Fibroblast of lung (primary cell): Measurements from ENCODE around the gene ACTN1. TPM values are rescaled to one million over a fixed set of nuclear protein-coding genes. Genes with fewer than 3 reads are reported as not detected.

Experiments
- DNase-seq, 2 donors: peaks; one replicate each; pipeline versions ENCODE4 v3.0.0 to v3.0.0-alpha.2; 2010; ENCODE audit warnings: low read depth in 2 of 2
- H2AFZ ChIP-seq: 2 replicates; pipeline ENCODE4 v1.5.1; 2012; ENCODE audit warnings: low read length, control low read depth, inconsistent platforms
- H3K27ac ChIP-seq: 2 replicates; pipeline ENCODE4 v1.5.1; 2011; ENCODE audit warnings: low read length, control low read depth; ENCODE audit not compliant: insufficient read depth
- H3K27me3 ChIP-seq: 2 replicates; pipeline ENCODE4 v1.5.1; 2011; ENCODE audit warnings: mild to moderate bottlenecking, low read length; ENCODE audit not compliant: control insufficient read depth, insufficient read depth
- H3K36me3 ChIP-seq: 2 replicates; pipeline ENCODE4 v1.5.1; 2011; ENCODE audit warnings: low read length; ENCODE audit not compliant: control insufficient read depth, insufficient read depth
- H3K4me1 ChIP-seq: 2 replicates; pipeline ENCODE4 v1.5.1; 2011; ENCODE audit warnings: low read length; ENCODE audit not compliant: control insufficient read depth, insufficient read depth; ENCODE audit errors: extremely low read depth
- H3K4me2 ChIP-seq: 2 replicates; pipeline ENCODE4 v1.5.1; 2011; ENCODE audit warnings: low read length, control low read depth; ENCODE audit not compliant: insufficient read depth; ENCODE audit errors: extremely low read depth
- H3K4me3 ChIP-seq, 4 experiments: fragments of 200-600 bp in 1 of 4; sonication (generic) in 1 of 4; replicated peaks in 1 of 4; 2 replicates each; pipeline ENCODE4 v1.5.1; 2011 to 2016; ENCODE audit warnings: low read length in 4 of 4, low read depth in 3 of 4, mild to moderate bottlenecking in 3 of 4, control low read depth in 2 of 4, inconsistent platforms in 1 of 4, mixed read lengths in 1 of 4; ENCODE audit not compliant: insufficient read depth in 1 of 4; ENCODE audit errors: control extremely low read depth in 1 of 4
- H3K79me2 ChIP-seq: 2 replicates; pipeline ENCODE4 v1.5.1; 2012; ENCODE audit warnings: mild to moderate bottlenecking, low read length, inconsistent platforms; ENCODE audit not compliant: control insufficient read depth, insufficient read depth
- H3K9ac ChIP-seq: 2 replicates; pipeline ENCODE4 v1.5.1; 2011; ENCODE audit warnings: mild to moderate bottlenecking, low read length, control low read depth; ENCODE audit not compliant: insufficient read depth
- H3K9me3 ChIP-seq: 2 replicates; pipeline ENCODE4 v1.5.1; 2012; ENCODE audit warnings: low read depth, low read length; ENCODE audit not compliant: control insufficient read depth, insufficient read depth
- H4K20me1 ChIP-seq: 2 replicates; pipeline ENCODE4 v1.5.1; 2011; ENCODE audit warnings: low read length; ENCODE audit not compliant: control insufficient read depth, insufficient read depth; ENCODE audit errors: extremely low read depth
- CTCF ChIP-seq, 2 donors: IDR thresholded peaks in 1 of 2; conservative IDR thresholded peaks in 1 of 2; 1 replicate in 1 of 2; 2 replicates in 1 of 2; pipeline ENCODE4 v1.5.1; 2011 to 2012; ENCODE audit warnings: low read length in 2 of 2, control low read depth in 1 of 2, inconsistent platforms in 1 of 2, low read depth in 1 of 2, mild to moderate bottlenecking in 1 of 2
- EZH2 ChIP-seq: IDR thresholded peaks from 2 replicates; pipeline ENCODE4 v1.5.1; 2012; ENCODE audit warnings: low read length, control low read depth, mild to moderate bottlenecking; ENCODE audit errors: missing control alignments
- polyA plus RNA-seq, 2 donors: library from polyadenylated mRNA; depleted of rRNA in 1 of 2; stranded (reverse) in 1 of 2; unstranded in 1 of 2; fragments of >200 nt; gene quantifications; 2 replicates each; pipeline ENCODE4 v1.2.1, GENCODE V29; 2011 to 2012; ENCODE audit warnings: missing spikeins in 1 of 2
- total RNA-seq: library from RNA; depleted of rRNA; stranded (reverse); fragments of >200 nt; gene quantifications from 2 replicates; pipeline ENCODE4 v1.2.1, GENCODE V29; 2014

The ACTN1 gene
- total and polyA plus RNA-seq, 2 donors (not counting 1 experiment from before 2014, with no cell fraction given) = 254 to 729 TPM

GRCh38 chr14:68890173-68890931 is 88.8 kb downstream of the ACTN1 start:
- peaks cover 48% of the 10 kb centered on the region for H3K36me3 ChIP-seq
- H3K27ac ChIP-seq = no peak overlapping the region
- H4K20me1 ChIP-seq = no peaks in the 10 kb centered on the region
- H3K27me3 ChIP-seq = no peaks in the 10 kb centered on the region
- no peak for TF ChIP-seq CTCF (conservative IDR thresholded peaks at IDR 0.05 in 1 of 2, IDR thresholded peaks at IDR 0.05 in 1 of 2; ENCODE audit: low read depth in 1 of 2, low read length in 2 of 2)
- no peak for TF ChIP-seq EZH2
- no peak overlapping the region for H2AFZ ChIP-seq
- H3K4me2 ChIP-seq = no peak overlapping the region
- peaks cover 13% of the 10 kb centered on the region for H3K79me2 ChIP-seq
- no peaks in the 10 kb centered on the region for H3K9me3 ChIP-seq
- H3K4me1 ChIP-seq = peaks cover 13% of the 10 kb centered on the region
- H3K4me3 ChIP-seq = no peak overlapping the region
- DNase-seq = no peak
- no peak overlapping the region for H3K9ac ChIP-seq

- DNase-seq = no peak
- H2AFZ ChIP-seq = no peak overlapping the region
- no peak overlapping the region for H3K4me2 ChIP-seq
- H3K4me1 ChIP-seq = peaks cover 10% of the 10 kb centered on the region
- H3K9ac ChIP-seq = no peak overlapping the region
- H3K79me2 ChIP-seq = peaks cover 11% of the 10 kb centered on the region
- no peak overlapping the region for H3K4me3 ChIP-seq
- no peak overlapping the region for H3K27ac ChIP-seq
- no peaks in the 10 kb centered on the region for H4K20me1 ChIP-seq
- TF ChIP-seq CTCF (conservative IDR thresholded peaks at IDR 0.05 in 1 of 2, IDR thresholded peaks at IDR 0.05 in 1 of 2; ENCODE audit: low read depth in 1 of 2, low read length in 2 of 2) (no peak), EZH2 (no peak)
- H3K36me3 ChIP-seq = peaks cover 58% of the 10 kb centered on the region
- H3K27me3 ChIP-seq = no peaks in the 10 kb centered on the region
- H3K9me3 ChIP-seq = no peaks in the 10 kb centered on the region
Measured at GRCh38 chr14:68888883-68889282, 90.2 kb downstream of the ACTN1 start.

- no peak overlapping the region for H3K4me2 ChIP-seq
- H3K79me2 ChIP-seq = peaks cover 11% of the 10 kb centered on the region
- no peak overlapping the region for H3K27ac ChIP-seq
- peaks cover 10% of the 10 kb centered on the region for H3K4me1 ChIP-seq
- no peak overlapping the region for H3K4me3 ChIP-seq
- TF ChIP-seq CTCF (conservative IDR thresholded peaks at IDR 0.05 in 1 of 2, IDR thresholded peaks at IDR 0.05 in 1 of 2; ENCODE audit: low read depth in 1 of 2, low read length in 2 of 2) (no peak), EZH2 (no peak)
- no peaks in the 10 kb centered on the region for H3K9me3 ChIP-seq
- no peaks in the 10 kb centered on the region for H3K27me3 ChIP-seq
- H2AFZ ChIP-seq = no peak overlapping the region
- H4K20me1 ChIP-seq = no peaks in the 10 kb centered on the region
- H3K36me3 ChIP-seq = peaks cover 55% of the 10 kb centered on the region
- H3K9ac ChIP-seq = no peak overlapping the region
- peak in 1 of 2 donors; percentile 57 for DNase-seq
Measured at GRCh38 chr14:68888025-68888850, 90.9 kb downstream of the ACTN1 start.
